IPS-20b (cell line): Measurements from ENCODE around the gene CACNB2.
"Not testable (repeated sequence)": the region's sequence is repeated elsewhere in the genome, so short reads cannot be mapped to it uniquely, and the experiment has no call there.

Source experiments
- H3K27ac ChIP-seq: one replicate; pipeline ENCODE4 v1.5.1; 2013; ENCODE audit warnings: low read length
- H3K27me3 ChIP-seq: 2 replicates; pipeline ENCODE4 v1.6.1; 2013; ENCODE audit warnings: mild to moderate bottlenecking, low read length, inconsistent platforms; ENCODE audit not compliant: insufficient read depth
- H3K36me3 ChIP-seq: 2 replicates; pipeline ENCODE4 v1.6.1; 2013; ENCODE audit warnings: low read depth, mild to moderate bottlenecking, inconsistent platforms, low read length, moderate library complexity; ENCODE audit not compliant: insufficient read depth
- H3K4me1 ChIP-seq: 2 replicates; pipeline ENCODE4 v1.6.1; 2013; ENCODE audit warnings: mild to moderate bottlenecking, control low read depth, inconsistent platforms, low read length, moderate library complexity; ENCODE audit not compliant: insufficient read depth
- H3K4me3 ChIP-seq: 2 replicates; pipeline ENCODE4 v1.5.1; 2013; ENCODE audit warnings: mild to moderate bottlenecking, low read length, inconsistent platforms
- H3K9ac ChIP-seq: 2 replicates; pipeline ENCODE4 v1.6.1; 2013; ENCODE audit warnings: low read depth, mild to moderate bottlenecking, inconsistent platforms, low read length, moderate library complexity
- H3K9me3 ChIP-seq: 2 replicates; pipeline ENCODE4 v1.6.1; 2013; ENCODE audit warnings: mild to moderate bottlenecking, low read depth, low read length, inconsistent platforms; ENCODE audit not compliant: insufficient read depth

CACNB2 gene

DNA sequence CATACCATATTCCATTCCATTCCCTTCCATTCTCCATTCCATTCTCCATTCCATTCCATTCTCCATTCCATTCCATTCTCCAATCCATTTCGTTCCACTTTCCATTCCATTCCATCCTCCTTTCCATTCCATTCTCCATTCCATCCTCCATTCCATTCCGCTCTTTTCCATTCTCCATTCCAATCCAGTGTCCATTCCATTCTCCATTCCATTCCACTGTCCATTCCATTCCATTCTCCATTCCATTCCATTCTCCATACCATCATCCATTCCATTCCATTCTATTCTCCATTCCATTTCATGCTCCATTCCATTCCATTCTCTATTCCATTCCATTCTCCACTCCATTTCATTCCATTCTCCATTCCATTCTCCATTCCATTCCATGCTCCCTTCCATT, 430.2 kb downstream of the CACNB2 start:
- H3K9ac ChIP-seq, H3K27me3 ChIP-seq, H3K27ac ChIP-seq, H3K36me3 ChIP-seq, H3K4me1 ChIP-seq, H3K4me3 ChIP-seq: not testable (repeated sequence)
- H3K9me3 ChIP-seq: peaks cover 88% of the 10 kb centered on the region

DNA sequence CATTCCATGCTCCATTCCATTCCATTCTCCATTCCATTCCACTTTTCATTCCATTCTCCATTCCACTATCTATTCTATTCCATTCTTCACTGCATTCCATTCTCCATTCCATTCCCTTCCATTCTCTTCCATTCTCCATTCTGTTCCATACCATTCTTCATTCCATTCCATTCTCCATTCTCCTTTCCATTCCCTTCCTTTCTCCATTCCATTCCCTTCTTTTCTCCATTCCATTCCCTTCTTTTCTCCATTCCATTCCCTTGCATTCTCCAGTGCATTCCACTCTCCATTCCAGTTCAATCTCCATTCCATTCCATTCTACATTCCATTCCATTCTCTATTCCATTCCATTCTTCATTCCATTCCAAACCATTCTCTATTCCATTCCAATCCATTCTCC, 430.9 kb downstream of the CACNB2 start:
- no peaks in the 10 kb centered on the region for H3K27me3 ChIP-seq
- H3K4me1 ChIP-seq: no peaks in the 10 kb centered on the region
- H3K9ac ChIP-seq: no peak overlapping the region
- H3K4me3 ChIP-seq: no peak overlapping the region
- no peak overlapping the region for H3K27ac ChIP-seq
- H3K36me3 ChIP-seq: no peaks in the 10 kb centered on the region; the same call in 1 of the 2 replicates
- H3K9me3 ChIP-seq: peaks cover 85% of the 10 kb centered on the region

DNA sequence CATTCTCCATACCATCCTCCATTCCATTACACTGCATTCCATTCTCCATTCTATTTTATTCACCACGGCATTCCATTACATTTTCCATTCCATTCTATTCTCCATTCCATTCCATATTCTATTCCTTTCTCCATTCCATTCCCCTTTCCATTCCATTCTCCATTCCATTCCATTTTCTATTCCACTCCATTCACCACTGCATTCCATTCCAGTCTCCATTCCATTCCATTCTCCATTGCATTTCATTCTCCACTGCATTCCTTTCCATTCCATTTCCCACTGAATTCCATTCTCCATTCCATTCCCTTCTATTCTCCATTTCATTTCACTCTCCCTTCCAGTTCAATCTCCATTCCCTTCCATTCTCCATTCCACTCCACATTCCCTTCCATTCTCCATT, 431.6 kb downstream of the CACNB2 start:
- Histone ChIP-seq H3K4me3 (no peak overlapping the region), H3K9me3 (peaks cover 78% of the 10 kb centered on the region), H3K36me3 (peaks cover 4% of the 10 kb centered on the region; the same call in 1 of the 2 replicates), H3K27ac (no peak overlapping the region), H3K4me1 (no peaks in the 10 kb centered on the region), H3K9ac (no peak overlapping the region), H3K27me3 (no peaks in the 10 kb centered on the region)

DNA sequence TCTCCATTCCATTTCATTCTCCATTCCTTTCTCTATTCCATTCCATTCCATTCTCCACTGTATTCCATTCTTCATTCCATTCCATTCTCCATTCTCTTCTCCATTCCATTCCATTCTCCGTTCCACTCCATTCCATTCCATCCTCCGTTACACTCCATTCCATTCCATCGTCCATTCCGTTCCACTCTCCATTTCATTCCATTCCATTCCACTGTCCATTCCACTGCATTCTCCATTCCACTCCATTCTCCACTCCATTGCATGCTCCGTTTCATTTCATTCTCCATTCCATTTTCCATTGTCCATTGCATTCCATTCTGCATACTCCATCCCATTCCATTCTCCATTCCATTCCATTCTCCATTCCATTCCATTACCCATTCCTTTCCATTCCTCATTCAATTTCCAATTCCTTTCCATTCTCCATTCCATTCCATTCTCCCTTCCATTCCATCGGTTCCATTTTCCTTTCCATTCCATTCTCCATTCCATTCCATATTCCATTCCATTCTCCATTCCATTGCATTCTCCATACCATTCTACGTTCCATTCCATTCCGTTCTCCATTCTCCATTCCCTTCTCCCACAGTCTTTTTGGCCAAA, 432.8 kb downstream of the CACNB2 start:
- peaks cover 13% of the 10 kb centered on the region; the same call in 1 of the 2 replicates for H3K36me3 ChIP-seq
- no peaks in the 10 kb centered on the region for H3K27me3 ChIP-seq
- H3K9me3 ChIP-seq: peaks cover 76% of the 10 kb centered on the region
- H3K9ac ChIP-seq: no peak overlapping the region
- no peak overlapping the region for H3K4me3 ChIP-seq
- H3K27ac ChIP-seq: no peak overlapping the region
- no peaks in the 10 kb centered on the region for H3K4me1 ChIP-seq

DNA sequence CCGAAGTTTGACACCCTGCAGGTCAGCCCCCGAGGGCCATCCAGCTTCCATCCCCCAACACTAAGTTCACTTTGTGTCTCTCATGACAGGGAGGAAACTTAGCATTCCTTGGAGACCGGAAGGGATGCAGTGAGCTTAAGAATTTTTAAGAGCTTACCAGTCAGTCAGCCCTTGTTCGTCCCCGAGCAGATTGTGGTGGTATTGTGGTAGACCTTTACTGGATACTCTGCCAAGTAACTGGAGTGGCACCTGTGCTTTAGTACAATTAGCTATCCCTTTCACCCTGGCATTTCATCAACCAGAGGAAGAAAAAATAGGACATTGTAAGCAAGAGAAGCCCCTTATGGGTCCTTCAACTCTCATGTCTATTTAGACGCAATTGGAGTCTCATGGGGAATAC, 436.4 kb downstream of the CACNB2 start:
- no peak overlapping the region for H3K4me3 ChIP-seq
- H3K27ac ChIP-seq: no peak overlapping the region
- H3K9ac ChIP-seq: no peak overlapping the region
- H3K9me3 ChIP-seq: peaks cover 48% of the 10 kb centered on the region
- no peaks in the 10 kb centered on the region for H3K4me1 ChIP-seq
- H3K36me3 ChIP-seq: peaks cover 36% of the 10 kb centered on the region
- no peaks in the 10 kb centered on the region for H3K27me3 ChIP-seq

DNA sequence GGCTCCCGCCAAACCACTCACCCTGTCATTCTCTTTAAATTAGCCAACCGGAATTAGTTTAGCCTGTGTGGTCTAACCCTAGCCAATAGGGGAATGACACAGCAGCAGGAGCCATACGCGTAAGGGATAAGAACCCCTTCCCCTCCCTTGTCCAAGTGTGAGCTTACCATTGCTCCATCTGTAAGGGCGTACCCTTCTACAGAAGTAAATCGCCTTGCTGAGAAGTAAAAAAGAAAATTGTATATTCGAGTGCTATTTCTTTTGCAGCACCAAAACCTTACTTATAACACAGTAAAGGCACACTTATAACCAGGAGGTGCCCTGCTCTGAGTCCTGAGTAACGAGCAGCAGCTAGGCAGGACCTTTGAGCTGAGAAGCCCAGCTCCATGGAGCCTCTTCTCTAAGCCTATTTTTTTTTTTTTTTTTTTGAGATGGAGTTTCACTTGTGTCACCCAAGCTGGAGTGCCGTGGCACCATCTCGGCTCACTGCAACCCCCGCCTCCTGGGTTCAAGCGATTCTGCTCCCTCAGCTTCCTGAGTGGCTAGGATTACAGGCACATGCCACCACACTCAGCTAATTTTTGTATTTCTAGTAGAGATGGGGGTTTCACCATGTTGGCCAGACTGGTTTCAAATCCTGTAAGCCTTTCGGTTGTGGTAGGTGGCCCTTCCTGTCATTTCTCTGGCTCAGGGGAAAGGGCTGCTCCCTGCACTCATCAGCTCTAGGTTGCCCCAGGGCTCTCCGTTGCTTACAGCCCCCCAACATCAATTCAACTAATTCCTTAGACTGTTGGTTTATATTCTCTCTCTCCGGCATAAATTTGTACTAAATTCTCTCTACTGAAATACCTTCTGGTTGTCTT, 437.8 kb downstream of the CACNB2 start:
- Histone ChIP-seq H3K36me3 (peaks cover 36% of the 10 kb centered on the region), H3K9ac (no peak overlapping the region), H3K27ac (no peak overlapping the region), H3K4me3 (no peak overlapping the region), H3K4me1 (no peaks in the 10 kb centered on the region), H3K27me3 (no peaks in the 10 kb centered on the region), H3K9me3 (peaks cover 34% of the 10 kb centered on the region)

DNA sequence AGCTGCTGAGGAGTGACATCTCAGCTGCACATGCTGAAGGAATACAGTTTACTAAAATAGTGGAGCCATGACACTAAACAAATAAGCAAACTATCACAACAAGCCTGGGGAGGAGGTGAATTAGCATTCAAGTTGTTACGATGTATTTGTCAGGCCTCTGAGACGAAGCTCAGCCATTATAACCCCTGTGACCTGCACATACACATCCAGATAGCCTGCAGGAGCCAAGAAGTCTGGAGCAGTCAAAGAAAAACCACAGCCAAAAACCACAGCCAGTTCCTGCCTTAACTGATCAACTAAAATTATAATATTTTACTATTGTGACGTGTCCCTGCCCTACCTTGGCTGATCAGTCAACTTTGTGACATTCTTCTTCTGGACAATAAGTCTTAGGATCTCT, 442.6 kb downstream of the CACNB2 start:
- H3K4me1 ChIP-seq: no peaks in the 10 kb centered on the region

DNA sequence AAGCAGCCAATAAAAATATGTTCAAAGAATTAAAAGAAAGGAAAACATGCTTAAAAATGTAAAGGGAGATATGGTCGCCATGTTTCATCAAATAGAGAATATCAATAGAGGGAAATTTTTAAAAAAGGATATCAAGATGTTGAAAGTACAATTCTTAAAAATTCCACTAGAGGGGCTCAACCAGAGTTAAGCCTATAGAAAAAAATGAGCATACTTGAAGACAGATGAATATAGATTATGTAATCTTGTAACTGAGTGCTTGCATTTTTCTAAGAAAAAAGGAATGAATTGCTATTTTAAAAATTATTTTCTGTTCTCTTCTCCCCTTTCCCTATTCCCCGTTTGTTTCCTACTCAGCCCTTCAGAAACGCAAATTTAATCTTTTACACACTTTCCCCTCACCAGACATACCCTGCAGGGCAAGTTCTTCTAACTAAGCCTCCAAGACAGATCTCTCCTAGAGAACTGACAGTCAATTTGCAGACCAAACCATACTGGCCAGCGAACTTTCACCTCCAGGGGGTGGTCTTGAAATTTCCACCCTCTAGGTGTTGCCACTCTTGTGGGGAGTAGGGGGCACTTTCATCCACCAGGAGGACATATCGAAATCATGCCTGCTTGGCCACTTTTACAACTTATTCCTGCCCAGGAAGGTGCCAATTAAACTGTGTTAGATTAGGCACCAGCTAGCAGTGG, 443.5 kb downstream of the CACNB2 start:
- no peaks in the 10 kb centered on the region for H3K27me3 ChIP-seq
- peaks cover 1% of the 10 kb centered on the region; the same call in 1 of the 2 replicates for H3K9me3 ChIP-seq
- H3K36me3 ChIP-seq: peaks cover 33% of the 10 kb centered on the region
- no peak overlapping the region for H3K4me3 ChIP-seq
- H3K9ac ChIP-seq: no peak overlapping the region
- H3K27ac ChIP-seq: no peak overlapping the region
- no peaks in the 10 kb centered on the region for H3K4me1 ChIP-seq

More for the DNA sequence above, 442.6 kb downstream of the CACNB2 start:
- Histone ChIP-seq H3K4me3 (no peak overlapping the region), H3K9ac (no peak overlapping the region), H3K36me3 (peaks cover 37% of the 10 kb centered on the region), H3K27me3 (no peaks in the 10 kb centered on the region), H3K27ac (no peak overlapping the region), H3K9me3 (peaks cover 10% of the 10 kb centered on the region)

DNA sequence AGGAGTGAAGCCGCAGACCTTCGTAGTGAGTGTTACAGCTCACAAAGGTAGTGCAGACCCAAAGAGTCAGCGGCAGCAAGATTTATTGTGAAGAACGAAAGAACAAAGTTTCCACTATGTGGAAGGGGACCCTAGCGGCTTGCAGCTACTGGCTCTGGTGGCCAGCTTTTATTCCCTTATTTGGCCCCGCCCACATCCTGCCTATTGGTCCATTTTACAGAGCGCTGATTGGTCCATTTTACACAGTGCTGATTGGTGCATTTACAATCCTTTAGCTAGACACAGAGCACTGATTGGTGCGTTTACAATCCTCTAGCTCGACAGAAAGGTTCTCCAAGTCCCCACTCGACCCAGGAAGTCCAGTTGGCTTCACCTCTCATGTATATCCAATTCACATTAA, 446.4 kb downstream of the CACNB2 start:
- H3K4me3 ChIP-seq, H3K9ac ChIP-seq, H3K27ac ChIP-seq, H3K4me1 ChIP-seq, H3K27me3 ChIP-seq, H3K9me3 ChIP-seq: not testable (repeated sequence)
- peaks cover 16% of the 10 kb centered on the region for H3K36me3 ChIP-seq

DNA sequence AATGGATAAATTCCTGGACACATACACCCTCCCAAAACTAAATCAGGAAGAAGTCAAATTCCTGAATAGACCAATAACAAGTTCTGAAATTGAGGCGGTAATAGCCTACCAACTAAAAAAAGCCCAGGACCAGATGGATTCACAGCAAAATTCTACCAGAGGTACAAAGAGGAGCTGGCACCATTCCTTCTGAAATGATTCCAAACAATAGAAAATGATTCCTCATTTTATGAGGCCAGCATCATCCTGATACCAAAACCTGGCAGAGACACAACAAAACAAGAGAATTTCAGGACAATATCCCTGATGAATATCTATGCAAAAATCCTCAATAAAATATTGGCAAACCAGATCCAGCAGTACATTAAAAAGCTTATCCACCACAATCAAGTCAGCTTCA, 450.9 kb downstream of the CACNB2 start:
- H3K27ac ChIP-seq, H3K9me3 ChIP-seq, H3K4me3 ChIP-seq, H3K4me1 ChIP-seq, H3K9ac ChIP-seq, H3K27me3 ChIP-seq: not testable (repeated sequence)
- peaks cover 15% of the 10 kb centered on the region for H3K36me3 ChIP-seq
